ENCODE data around the gene EPS8L3.

The EPS8L3 gene

DNA sequence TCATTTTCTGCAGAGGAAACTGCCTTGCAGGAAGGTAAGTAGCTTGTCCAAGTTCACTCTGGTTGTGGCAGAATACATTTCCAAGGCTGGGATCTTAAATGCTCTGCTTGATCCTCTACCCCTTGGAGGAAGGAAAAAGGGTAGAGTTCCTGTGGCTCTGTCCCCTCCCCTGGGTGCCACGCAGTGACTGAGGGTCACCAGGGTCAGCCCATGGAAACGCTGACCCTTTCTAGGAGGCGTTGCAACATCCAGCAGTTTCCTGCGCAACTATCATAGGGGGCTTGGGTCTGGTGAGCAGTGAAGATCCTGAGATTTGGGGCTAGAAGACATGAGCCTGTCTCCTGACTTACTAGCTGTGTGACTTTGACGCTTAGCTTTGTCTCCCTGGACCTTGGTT, 29.4 kb upstream of the EPS8L3 start:
- no peak for DNase-seq (ENCODE audit: low spot score)

GRCh38 chr1:109792056-109792831, 28.5 kb upstream of the EPS8L3 start:
- no peak for DNase-seq (ENCODE audit: low spot score)

DNA sequence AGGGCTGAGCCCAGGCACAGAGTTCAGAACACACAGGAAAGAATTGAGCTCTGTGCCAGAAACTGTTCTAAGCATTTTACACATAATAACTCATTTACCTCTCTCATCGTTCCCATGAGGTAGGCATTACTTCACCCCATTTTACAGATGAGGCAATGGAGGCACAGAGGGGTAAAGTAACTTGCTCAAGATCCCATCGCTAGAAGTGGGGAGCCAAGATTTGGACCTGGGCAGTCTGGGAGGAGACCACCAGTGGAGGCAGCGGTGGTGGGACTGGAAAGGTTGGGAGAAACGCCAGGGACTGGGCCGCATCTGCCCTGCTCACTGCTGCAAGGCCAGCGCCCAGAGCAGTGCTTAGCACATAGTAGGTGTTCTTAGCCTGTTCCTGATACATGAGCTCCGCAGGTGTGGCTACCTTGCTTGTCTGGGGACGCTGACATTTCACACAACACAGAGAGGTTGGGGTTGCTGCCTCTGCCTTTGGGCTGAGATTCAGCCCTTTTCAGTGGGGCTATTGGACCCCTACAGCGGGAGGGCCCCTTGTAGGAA, 27.8 kb upstream of the EPS8L3 start:
- DNase-seq (ENCODE audit: low spot score): no peak

- DNase-seq (ENCODE audit: low spot score): peak; percentile 32
Observed at GRCh38 chr1:109790735-109791494, 27.2 kb upstream of the EPS8L3 start.

DNA sequence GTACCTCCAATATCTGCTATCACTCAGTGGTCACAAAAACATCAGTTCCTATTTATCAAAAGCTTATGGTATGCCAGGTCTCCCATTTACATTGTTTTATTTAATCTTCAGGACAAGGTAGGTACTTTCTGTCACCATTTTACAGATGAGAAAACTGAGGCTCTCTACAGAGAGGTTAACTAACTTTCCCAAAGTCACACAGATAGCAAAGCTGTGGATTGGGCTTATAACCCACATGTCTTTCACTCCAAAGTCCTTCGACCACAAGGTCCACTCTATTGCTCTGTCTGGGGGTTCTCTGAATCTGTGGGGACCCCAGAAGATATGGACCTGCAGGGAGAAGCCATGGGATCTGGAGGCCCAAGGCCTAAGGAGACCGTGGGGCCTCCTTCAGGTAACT, 26.6 kb upstream of the EPS8L3 start:
- no peak for DNase-seq (ENCODE audit: low spot score)

GRCh38 chr1:109789551-109790180, 25.9 kb upstream of the EPS8L3 start:
- no peak for DNase-seq (ENCODE audit: low spot score)

DNA sequence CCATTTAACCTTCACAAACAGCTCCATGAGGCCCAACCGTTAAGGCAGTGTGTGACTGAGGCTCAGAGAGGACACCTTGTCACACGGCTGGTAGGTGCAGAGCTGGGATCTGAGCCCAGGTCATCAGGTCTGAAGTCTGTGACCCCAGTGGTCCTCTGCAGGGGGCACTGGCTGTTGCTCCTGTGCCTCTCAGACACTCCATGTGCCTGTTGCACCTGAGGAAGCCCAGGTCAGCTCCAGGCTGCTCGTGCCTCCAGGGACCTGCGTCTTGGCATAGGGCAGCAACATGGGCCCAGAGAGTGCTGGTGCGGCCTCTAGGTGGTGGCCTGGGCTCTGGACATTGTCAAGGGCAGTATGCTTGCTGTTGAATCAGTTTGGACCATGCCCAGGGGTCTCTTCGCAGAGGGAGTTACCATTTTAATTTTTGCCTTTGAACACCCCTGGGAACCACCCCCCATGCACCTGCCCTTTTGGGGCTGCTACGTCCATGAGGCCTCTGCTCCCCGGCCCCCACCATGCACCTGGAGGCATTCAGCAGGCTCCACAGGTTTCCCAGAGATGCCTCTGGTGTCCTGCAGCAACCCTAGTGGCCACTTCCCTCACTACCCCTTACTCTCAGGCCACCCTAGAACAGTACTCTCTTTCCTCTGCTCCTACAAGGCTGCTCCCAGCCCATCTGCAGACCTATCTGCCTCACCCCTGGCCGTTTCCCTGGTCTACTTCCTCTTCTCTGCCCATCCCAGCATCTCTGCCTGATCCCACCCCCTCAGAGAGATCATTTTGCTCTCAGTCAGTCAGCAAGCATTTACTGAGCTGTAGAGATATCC, 25.2 kb upstream of the EPS8L3 start:
- no peak for DNase-seq (ENCODE audit: low spot score)

DNA sequence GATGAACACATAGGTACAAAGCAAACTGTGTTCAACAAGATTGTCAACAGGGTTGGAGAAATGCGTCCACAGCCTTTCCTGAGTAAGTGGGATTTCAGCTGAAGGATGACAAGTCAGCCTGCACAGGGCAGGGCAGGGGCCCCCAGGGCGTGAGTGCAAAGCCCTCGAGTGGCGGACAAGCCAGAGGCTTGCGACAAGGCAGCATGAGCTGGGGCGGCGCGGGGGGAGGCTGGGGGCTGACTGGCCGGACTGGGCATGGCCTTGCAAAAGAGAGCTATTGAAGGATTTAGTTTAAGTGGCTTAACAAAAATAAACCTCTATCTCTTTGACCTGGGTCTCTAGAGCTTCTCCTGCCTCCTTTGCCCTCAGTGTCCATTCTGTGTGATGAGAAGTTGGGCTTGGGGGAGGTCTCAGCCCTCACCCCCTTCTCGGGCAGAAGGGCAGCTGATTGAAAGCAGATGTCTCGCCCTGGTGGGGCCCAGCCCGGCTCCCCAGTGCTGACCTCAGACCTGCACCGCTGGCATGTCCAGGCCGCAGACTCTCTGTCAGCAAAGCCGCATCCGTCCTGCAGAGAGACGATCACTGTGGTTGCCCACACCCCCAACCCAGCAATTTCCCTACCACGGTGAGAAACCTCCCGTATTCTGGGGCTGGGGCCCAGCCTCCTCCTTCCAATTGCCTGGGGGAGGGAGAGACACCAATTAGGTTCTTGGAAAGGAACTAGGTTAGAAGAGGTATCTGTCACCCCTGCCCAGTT, 24.3 kb upstream of the EPS8L3 start:
- DNase-seq (ENCODE audit: low spot score): no peak

- no peak for DNase-seq (ENCODE audit: low spot score)
Observed at GRCh38 chr1:109787211-109787844, 23.6 kb upstream of the EPS8L3 start.

DNA sequence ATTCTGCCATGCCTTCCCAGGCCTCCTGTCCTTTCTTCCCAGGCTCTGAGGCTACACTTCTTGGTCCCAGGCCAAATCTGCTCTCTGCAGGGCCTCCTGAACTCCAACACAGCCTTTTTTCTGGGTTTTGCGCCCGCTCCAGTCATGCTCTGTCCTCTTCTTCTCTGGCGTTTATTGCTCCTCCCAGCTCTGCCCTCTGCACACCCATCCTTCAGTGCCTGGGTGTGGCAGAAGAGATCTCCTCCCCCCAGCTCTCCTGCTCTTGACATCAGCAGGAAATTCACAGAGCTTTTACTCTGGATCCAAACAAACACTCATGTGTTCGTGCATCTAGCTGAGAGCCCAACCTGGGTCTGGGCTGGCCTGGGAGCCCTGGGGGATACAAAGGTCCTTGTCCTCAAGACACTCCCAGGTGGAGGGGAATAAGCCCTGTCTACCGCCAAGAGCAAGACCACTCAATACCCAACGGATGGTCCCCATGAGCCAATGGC, 22.9 kb upstream of the EPS8L3 start:
- DNase-seq (ENCODE audit: low spot score): no peak

- DNase-seq (ENCODE audit: low spot score): no peak
Observed at GRCh38 chr1:109786112-109786480, 22.4 kb upstream of the EPS8L3 start.

GRCh38 chr1:109785446-109786111, 21.9 kb upstream of the EPS8L3 start:
- no peak for DNase-seq (ENCODE audit: low spot score)

GRCh38 chr1:109784551-109785252, 21.0 kb upstream of the EPS8L3 start:
- DNase-seq (ENCODE audit: low spot score): no peak

GRCh38 chr1:109783436-109783835, 19.7 kb upstream of the EPS8L3 start:
- peak; percentile 30 for DNase-seq (ENCODE audit: low spot score)

DNA sequence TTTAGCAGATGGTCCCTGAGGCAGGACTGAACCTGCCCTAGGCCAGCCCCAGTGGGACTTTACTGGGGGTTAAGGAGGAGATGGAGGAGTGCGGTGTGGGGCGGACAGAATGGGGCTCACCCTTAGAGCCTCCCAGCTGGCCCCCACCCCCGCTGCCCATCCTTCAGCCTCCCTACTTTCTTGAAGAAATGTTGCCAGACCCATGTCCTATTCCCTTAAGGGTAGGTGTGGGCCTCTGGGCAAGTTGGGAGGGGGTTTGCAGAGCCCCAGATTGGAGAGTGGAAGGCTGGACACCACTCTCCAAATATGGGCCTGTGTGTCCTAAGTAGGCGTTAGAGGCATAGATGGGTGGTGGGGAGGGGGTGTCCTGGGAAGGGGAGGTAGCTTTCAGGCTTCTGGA, 19.2 kb upstream of the EPS8L3 start:
- DNase-seq (ENCODE audit: low spot score): no peak

- DNase-seq (ENCODE audit: low spot score): no peak
Observed at GRCh38 chr1:109782514-109782913, 18.8 kb upstream of the EPS8L3 start.

DNA sequence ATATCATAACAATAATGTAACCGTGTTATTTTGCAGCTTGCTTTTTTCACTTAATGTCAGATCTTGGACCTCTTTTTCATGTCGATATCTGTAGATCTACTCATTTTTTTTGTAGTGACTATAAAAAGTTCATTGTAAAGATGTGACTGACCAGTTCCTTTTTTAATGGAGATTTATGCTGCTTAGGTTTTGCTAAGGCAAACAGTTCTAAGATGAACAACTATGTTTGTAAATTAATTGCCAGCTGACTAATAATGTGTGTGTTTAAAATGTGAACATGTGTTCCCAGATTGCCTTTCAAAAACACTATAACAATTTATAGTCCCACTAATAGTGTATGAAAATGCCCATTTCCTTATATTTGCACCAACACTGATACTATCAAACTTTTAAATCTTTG, 18.1 kb upstream of the EPS8L3 start:
- DNase-seq (ENCODE audit: low spot score): no peak

- no peak for DNase-seq (ENCODE audit: low spot score)
Observed at GRCh38 chr1:109780982-109781381, 17.3 kb upstream of the EPS8L3 start.

DNA sequence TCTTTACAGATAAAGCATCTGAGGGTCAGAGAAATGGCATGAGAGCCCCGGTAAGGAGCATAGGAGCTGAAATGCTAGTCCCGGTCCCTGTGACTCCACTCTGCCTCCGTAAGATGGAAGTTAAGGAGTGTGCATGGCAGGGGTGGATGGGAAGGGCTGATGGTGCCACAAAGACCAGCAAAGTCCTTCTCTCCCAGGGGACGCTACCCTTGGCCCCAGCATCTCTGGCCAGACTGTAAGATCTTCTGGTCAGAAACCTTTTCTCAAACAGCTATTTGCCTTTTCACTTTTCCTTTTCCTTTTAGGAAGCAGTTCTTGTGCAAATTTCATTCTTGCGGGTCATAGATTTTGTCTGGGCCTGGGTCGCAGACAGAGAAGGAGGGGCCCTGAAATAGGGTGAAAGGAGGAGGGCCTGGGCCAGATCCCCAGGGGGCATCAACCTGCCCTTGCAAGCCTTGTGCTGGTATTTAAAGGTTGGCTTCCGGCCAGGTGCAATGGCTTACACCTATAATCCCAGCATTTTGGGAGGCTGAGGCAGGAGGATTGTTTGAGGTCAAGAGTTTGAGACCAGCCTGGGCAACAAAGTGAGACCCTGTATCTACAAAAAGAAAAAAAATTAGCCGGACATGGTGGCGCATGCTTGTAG, 14.4 kb upstream of the EPS8L3 start:
- DNase-seq (ENCODE audit: low spot score): no peak
